PC-3 (cell line): Measurements from ENCODE around the gene CETN2. TPM values are rescaled to one million over a fixed set of nuclear protein-coding genes. Genes with fewer than 3 reads are reported as not detected.

Experiments used
- ATAC-seq: fragments of 200-7000 bp; cut with Tn5 transposase; 2 replicates; pipeline ENCODE4 v1.9.1; 2020; ENCODE audit warnings: mild to moderate bottlenecking, moderate library complexity
- BruUV-seq: library from RNA; stranded (reverse); fragments of 400-500 nt; replicated peaks from 2 replicates; lab custom pipeline; 2021; lab: Mats Ljungman, UMichigan
- CTCF ChIA-PET: fragments of 300-600 bp; sonication (Branson Sonifier 250); formaldehyde crosslinking; loops from one replicate; lab custom pipeline; 2022; ENCODE audit warnings: antibody characterized with exemption; lab: Charles Lee
- POLR2A ChIA-PET: fragments of 300-600 bp; sonication (Branson Sonifier 250); formaldehyde crosslinking; loops from one replicate; lab custom pipeline; 2022; ENCODE audit warnings: antibody characterized with exemption; ENCODE audit not compliant: unreplicated experiment; lab: Charles Lee
- DNase-seq: peaks from one replicate; pipeline ENCODE4 v3.0.0-alpha.2; 2015
- H2AFZ ChIP-seq: fragments of 300-600 bp; sonication (generic); 2 replicates; pipeline ENCODE4 v1.6.0; 2016; ENCODE audit warnings: antibody characterized with exemption, low read length
- H3F3A ChIP-seq: fragments of 300-600 bp; sonication (generic); one replicate; pipeline ENCODE4 v1.6.0; 2017; ENCODE audit warnings: antibody characterized with exemption, low read length, control low read depth, mild to moderate bottlenecking; ENCODE audit not compliant: unreplicated experiment
- H3K27ac ChIP-seq: fragments of 300-600 bp; sonication (generic); 2 replicates; pipeline ENCODE4 v1.5.1; 2016; ENCODE audit warnings: mild to moderate bottlenecking, low read length
- H3K27me3 ChIP-seq: fragments of 300-600 bp; sonication (generic); 2 replicates; pipeline ENCODE4 v1.6.1; 2016; ENCODE audit warnings: low read length, mixed read lengths
- H3K36me3 ChIP-seq: fragments of 300-600 bp; sonication (generic); 2 replicates; pipeline ENCODE4 v1.6.1; 2016; ENCODE audit warnings: low read depth, mixed run types, low read length, mixed read lengths
- H3K4me1 ChIP-seq: fragments of 300-600 bp; sonication (generic); 2 replicates; pipeline ENCODE4 v1.5.1; 2016; ENCODE audit warnings: low read length; ENCODE audit not compliant: insufficient read depth
- H3K4me2 ChIP-seq: fragments of 300-600 bp; sonication (generic); 2 replicates; pipeline ENCODE4 v1.6.0; 2016; ENCODE audit warnings: low read length
- H3K4me3 ChIP-seq: fragments of 300-600 bp; sonication (generic); 2 replicates; pipeline ENCODE4 v1.5.1; 2016; ENCODE audit warnings: mild to moderate bottlenecking, low read length, mixed read lengths
- H3K79me2 ChIP-seq: fragments of 300-600 bp; sonication (generic); 2 replicates; pipeline ENCODE4 v1.6.1; 2017; ENCODE audit warnings: low read length, mixed read lengths
- H3K9ac ChIP-seq: fragments of 300-600 bp; sonication (generic); 2 replicates; pipeline ENCODE4 v1.6.0; 2016; ENCODE audit warnings: mild to moderate bottlenecking, low read length
- H3K9me2 ChIP-seq: fragments of 300-600 bp; sonication (generic); replicated peaks from 2 replicates; pipeline ENCODE4 v1.6.1; 2016; ENCODE audit warnings: mixed run types, low read length, mixed read lengths
- H3K9me3 ChIP-seq: fragments of 300-600 bp; sonication (generic); 2 replicates; pipeline ENCODE4 v1.6.1; 2016; ENCODE audit warnings: low read length, mixed read lengths
- H4K20me1 ChIP-seq: fragments of 300-600 bp; sonication (generic); 2 replicates; pipeline ENCODE4 v1.6.1; 2016; ENCODE audit warnings: low read length, mixed read lengths
- CTCF ChIP-seq: fragments of 300-600 bp; sonication (generic); conservative IDR thresholded peaks from 2 replicates; pipeline ENCODE4 v1.5.1; 2017; ENCODE audit warnings: antibody characterized with exemption, low read depth, mild to moderate bottlenecking, low read length
- EZH2 ChIP-seq: fragments of 300-600 bp; sonication (generic); IDR thresholded peaks from one replicate; pipeline ENCODE4 v1.6.1; 2017; ENCODE audit warnings: antibody characterized with exemption, mild to moderate bottlenecking, low read length; ENCODE audit not compliant: unreplicated experiment
- EZH2phosphoT487 ChIP-seq: fragments of 300-600 bp; sonication (generic); IDR thresholded peaks from 2 replicates; pipeline ENCODE4 v1.6.1; 2018; ENCODE audit warnings: mild to moderate bottlenecking, antibody characterized with exemption, low read length, borderline replicate concordance
- intact Hi-C: fragments of 100-400 bp; cut with micrococcal nuclease; formaldehyde crosslinking; loops from 2 replicates; pipeline ENCODE4 v1.9.0; 2023
- total RNA-seq: library from RNA; depleted of rRNA; stranded (reverse); fragments of >200 nt; gene quantifications from 2 replicates; pipeline ENCODE4 v1.2.3, GENCODE V29; 2014

Gene CETN2
- total RNA-seq, 1 experiment from 2014 or later: 40.9 TPM

GRCh38 chrX:152845618-152846240 is 15.2 kb upstream of the CETN2 start:
- H3K36me3 ChIP-seq: peaks cover 8% of the 10 kb centered on the region
- no peak overlapping the region for H3K9ac ChIP-seq

GRCh38 chrX:152844256-152844655 is 13.7 kb upstream of the CETN2 start:
- intact Hi-C loops: no loop called here
- no peak overlapping the region for H2AFZ ChIP-seq
- H3K4me3 ChIP-seq: no peak overlapping the region
- ChIA-PET CTCF (no interaction called here), POLR2A (no interaction called here)
- no peaks in the 10 kb centered on the region for H3K27me3 ChIP-seq
- TF ChIP-seq EZH2phosphoT487: no peak
- BruUV-seq: no TSS peak
- DNase-seq (no peak), ATAC-seq (no peak)
- H3K4me2 ChIP-seq: no peak overlapping the region
- peaks cover 58% of the 10 kb centered on the region for H3K79me2 ChIP-seq
- H4K20me1 ChIP-seq: no peaks in the 10 kb centered on the region
- 0 out of 2 replicates have a peak, but pooled peaks cover 7% of the 10 kb centered on the region for H3K4me1 ChIP-seq
- H3K36me3 ChIP-seq: peaks cover 8% of the 10 kb centered on the region
- H3K27ac ChIP-seq: no peak overlapping the region
- no peaks in the 10 kb centered on the region for H3F3A ChIP-seq
- H3K9me2 ChIP-seq: no peaks in the 10 kb centered on the region
- no peak overlapping the region for H3K9ac ChIP-seq
- H3K9me3 ChIP-seq: no peaks in the 10 kb centered on the region

More at GRCh38 chrX:152845618-152846240, 15.2 kb upstream of the CETN2 start:
- Histone ChIP-seq H3K4me2 (no peak overlapping the region), H3K9me3 (no peaks in the 10 kb centered on the region), H2AFZ (no peak overlapping the region), H3K79me2 (peaks cover 50% of the 10 kb centered on the region), H3F3A (no peaks in the 10 kb centered on the region), H3K4me1 (0 out of 2 replicates have a peak, but pooled peaks cover 7% of the 10 kb centered on the region), H4K20me1 (no peaks in the 10 kb centered on the region), H3K4me3 (no peak overlapping the region), H3K27me3 (no peaks in the 10 kb centered on the region), H3K9me2 (no peaks in the 10 kb centered on the region), H3K27ac (no peak overlapping the region)
- no TSS peak for BruUV-seq
- ATAC-seq (no peak), DNase-seq (no peak)
- ChIA-PET CTCF (no interaction called here), POLR2A (no interaction called here)
- intact Hi-C loops: no loop called here
- TF ChIP-seq EZH2phosphoT487 (no peak), EZH2 (no peak), CTCF (no peak)

- no peaks in the 10 kb centered on the region for H3K9me3 ChIP-seq
- TF ChIP-seq EZH2: no peak
- TF ChIP-seq CTCF: no peak
- TF ChIP-seq EZH2phosphoT487: no peak
- no peak for ATAC-seq
- CTCF ChIA-PET: no interaction called here
- H4K20me1 ChIP-seq: no peaks in the 10 kb centered on the region
- H3K4me3 ChIP-seq: no peak overlapping the region
- POLR2A ChIA-PET: no interaction called here
- intact Hi-C loops: no loop called here
- no peak overlapping the region for H2AFZ ChIP-seq
- H3K36me3 ChIP-seq: peaks cover 8% of the 10 kb centered on the region
- DNase-seq: no peak
- H3K4me2 ChIP-seq: no peak overlapping the region
- H3F3A ChIP-seq: no peaks in the 10 kb centered on the region
- peaks cover 58% of the 10 kb centered on the region for H3K79me2 ChIP-seq
- no TSS peak for BruUV-seq
- H3K27ac ChIP-seq: no peak overlapping the region
- no peaks in the 10 kb centered on the region for H3K27me3 ChIP-seq
- H3K9ac ChIP-seq: no peak overlapping the region
- 0 out of 2 replicates have a peak, but pooled peaks cover 7% of the 10 kb centered on the region for H3K4me1 ChIP-seq
- no peaks in the 10 kb centered on the region for H3K9me2 ChIP-seq
Measured at GRCh38 chrX:152843852-152844251, 13.3 kb upstream of the CETN2 start.
